Spleen (tissue), 11 donors: ENCODE data around the gene DNAJC10. TPM values are rescaled to one million over a fixed set of nuclear protein-coding genes. Genes with fewer than 3 reads are reported as not detected.
"Not testable (repeated sequence)": the region's sequence is repeated elsewhere in the genome, so short reads cannot be mapped to it uniquely, and the experiment has no call there.

Experiments
- DNase-seq: peaks from one replicate; pipeline ENCODE4 v3.0.0-alpha.2; 2020
- H3K27ac ChIP-seq, 8 donors: fragments of 200-600 bp; sonication (generic) in 7 of 8; 1 replicate in 4 of 8; 2 replicates in 4 of 8; pipeline versions ENCODE4 v1.5.0 to v1.8.0; 2016 to 2021; ENCODE audit warnings: inconsistent platforms in 4 of 8, mild to moderate bottlenecking in 4 of 8, moderate library complexity in 1 of 8
- H3K27me3 ChIP-seq, 7 donors: fragments of 200-600 bp; sonication (generic) in 6 of 7; replicated peaks in 1 of 7; 1 replicate in 4 of 7; 2 replicates in 3 of 7; pipeline versions ENCODE4 v1.5.0 to v1.8.0; 2016 to 2021; ENCODE audit warnings: inconsistent platforms in 3 of 7, mild to moderate bottlenecking in 1 of 7
- H3K36me3 ChIP-seq, 6 donors: fragments of 200-600 bp; sonication (generic) in 5 of 6; 1 replicate in 4 of 6; 2 replicates in 2 of 6; pipeline versions ENCODE4 v1.5.0 to v1.8.0; 2016 to 2021; ENCODE audit warnings: inconsistent platforms in 2 of 6
- H3K4me1 ChIP-seq, 6 donors: fragments of 200-600 bp; sonication (generic) in 5 of 6; 1 replicate in 3 of 6; 2 replicates in 3 of 6; pipeline versions ENCODE4 v1.5.0 to v1.8.0; 2016 to 2021; ENCODE audit warnings: inconsistent platforms in 3 of 6
- H3K4me3 ChIP-seq, 8 donors: fragments of 200-600 bp; sonication (generic) in 7 of 8; 1 replicate in 4 of 8; 2 replicates in 4 of 8; pipeline versions ENCODE4 v1.5.0 to v1.8.0; 2016 to 2021; ENCODE audit warnings: inconsistent platforms in 4 of 8, mild to moderate bottlenecking in 4 of 8, moderate library complexity in 2 of 8
- H3K9me3 ChIP-seq, 8 donors: fragments of 200-600 bp; sonication (generic) in 7 of 8; 1 replicate in 4 of 8; 2 replicates in 4 of 8; pipeline versions ENCODE4 v1.5.0 to v1.8.0; 2016 to 2021; ENCODE audit warnings: inconsistent platforms in 4 of 8
- POLR2A ChIP-seq, 3 donors: fragments of 450-650 bp; IDR thresholded peaks; one replicate each; pipeline ENCODE4 v1.5.1; 2017; ENCODE audit warnings: antibody characterized with exemption in 3 of 3, mild to moderate bottlenecking in 1 of 3
- POLR2AphosphoS5 ChIP-seq, 3 donors: sonication (generic); formaldehyde crosslinking; IDR thresholded peaks; one replicate each; pipeline ENCODE4 v1.5.1; 2017; ENCODE audit warnings: antibody characterized with exemption in 3 of 3
- WGBS, 5 donors: extraction: QIAGEN DNeasy Blood & Tissue Kit in 3 of 5; methylation state at CpG; one replicate each; pipeline versions ENCODE4 v1.1.5 to v1.1.7; 2013 to 2018; 5-methylcytosine and 5-hydroxymethylcytosine counted together
- intact Hi-C: fragments of 100-400 bp; cut with DNase I; formaldehyde crosslinking; loops from one replicate; pipeline ENCODE4 v1.15.0; 2023; ENCODE audit warnings: low total_unique reads
- polyA plus RNA-seq, 3 donors: library from polyadenylated mRNA; stranded (reverse); fragments of 200-250 nt; gene quantifications; one replicate each; pipeline ENCODE4 v1.2.1, GENCODE V29; 2013
- total RNA-seq, 7 donors: library from RNA; depleted of rRNA in 3 of 7; stranded (reverse); fragments of >200 nt in 3 of 7; fragmentation: NEBNext Ultra II Directional in 4 of 7; extraction: Animal tissue kit (Norgen Biotek cat#: 25700) in 4 of 7; gene quantifications; one replicate each; pipeline versions ENCODE4 v1.1.0 to v1.2.1, GENCODE V29; 2016 to 2021
- TF ChIP-seq, protein P1 (sequence below), 11 experiments: fragments of 200-600 bp in 7 of 11; fragments of 450-650 bp in 4 of 11; sonication (generic) in 4 of 11; IDR thresholded peaks in 8 of 11; conservative IDR thresholded peaks in 3 of 11; 1 replicate in 7 of 11; 2 replicates in 4 of 11; pipeline versions ENCODE4 v1.4.0 to v1.8.0; 2016 to 2021; ENCODE audit warnings: antibody characterized with exemption in 11 of 11, inconsistent platforms in 4 of 11, mild to moderate bottlenecking in 1 of 11
- donor health status: healthy with polysubstance abuse.
- donor health status: DM: no; HTN: no; CAD: no; lungs with moderate emphysema.
- donor health status: DM: no; HTN: no; CAD: no.
- donor health status: Bipolar disorder and iron deficiency.
- donor health status: healthy.
- donor health status: DM: no; HTN: no; CAD: no.
- donor health status: DM: yes; HTN: yes; CAD: no.

DNAJC10 gene
- total and polyA plus RNA-seq, 10 donors, result 25.7 to 108 (median 72.1) TPM

DNA sequence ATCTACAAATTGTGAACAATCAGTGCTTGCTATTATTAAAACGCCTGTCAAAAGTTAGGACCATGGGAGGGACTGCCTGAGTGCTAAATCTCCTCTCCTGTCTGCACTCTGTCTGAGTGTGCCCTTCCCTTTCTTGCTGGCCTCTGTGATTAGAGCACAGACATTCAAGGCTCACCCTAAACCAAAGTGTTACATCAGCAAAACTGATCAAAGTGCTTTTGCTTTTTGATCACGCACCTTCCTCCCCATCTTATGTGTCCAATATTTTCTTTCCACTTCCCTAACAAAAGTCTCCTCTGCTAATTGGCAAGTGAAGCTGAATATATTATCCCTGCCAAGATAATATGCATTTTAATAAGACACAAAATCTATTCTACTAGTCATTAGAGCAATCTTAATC is 30.5 kb upstream of the DNAJC10 start:
- WGBS, 5 donors, result 77 to 96% (median 86%) methylated on average over 2 of the region's 2 CpGs
- Histone ChIP-seq H3K4me1 (peaks cover 0 to 6% (median 0%) of the 10 kb centered on the region in 6 donors), H3K9me3 (no peaks in the 10 kb centered on the region), H3K27ac (no peak overlapping the region), H3K4me3 (no peak overlapping the region), H3K36me3 (no peaks in the 10 kb centered on the region), H3K27me3 (peaks cover 0 to 7% (median 0%) of the 10 kb centered on the region in 7 donors)
- no peak for DNase-seq
- intact Hi-C loops, result no loop called here
- TF ChIP-seq POLR2AphosphoS5 (IDR thresholded peaks at IDR 0.05), result no peak
- TF ChIP-seq, protein P1, sequence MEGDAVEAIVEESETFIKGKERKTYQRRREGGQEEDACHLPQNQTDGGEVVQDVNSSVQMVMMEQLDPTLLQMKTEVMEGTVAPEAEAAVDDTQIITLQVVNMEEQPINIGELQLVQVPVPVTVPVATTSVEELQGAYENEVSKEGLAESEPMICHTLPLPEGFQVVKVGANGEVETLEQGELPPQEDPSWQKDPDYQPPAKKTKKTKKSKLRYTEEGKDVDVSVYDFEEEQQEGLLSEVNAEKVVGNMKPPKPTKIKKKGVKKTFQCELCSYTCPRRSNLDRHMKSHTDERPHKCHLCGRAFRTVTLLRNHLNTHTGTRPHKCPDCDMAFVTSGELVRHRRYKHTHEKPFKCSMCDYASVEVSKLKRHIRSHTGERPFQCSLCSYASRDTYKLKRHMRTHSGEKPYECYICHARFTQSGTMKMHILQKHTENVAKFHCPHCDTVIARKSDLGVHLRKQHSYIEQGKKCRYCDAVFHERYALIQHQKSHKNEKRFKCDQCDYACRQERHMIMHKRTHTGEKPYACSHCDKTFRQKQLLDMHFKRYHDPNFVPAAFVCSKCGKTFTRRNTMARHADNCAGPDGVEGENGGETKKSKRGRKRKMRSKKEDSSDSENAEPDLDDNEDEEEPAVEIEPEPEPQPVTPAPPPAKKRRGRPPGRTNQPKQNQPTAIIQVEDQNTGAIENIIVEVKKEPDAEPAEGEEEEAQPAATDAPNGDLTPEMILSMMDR (IDR thresholded peaks at IDR 0.05 in 8 of 11, conservative IDR thresholded peaks at IDR 0.05 in 3 of 11), result no peak

DNA sequence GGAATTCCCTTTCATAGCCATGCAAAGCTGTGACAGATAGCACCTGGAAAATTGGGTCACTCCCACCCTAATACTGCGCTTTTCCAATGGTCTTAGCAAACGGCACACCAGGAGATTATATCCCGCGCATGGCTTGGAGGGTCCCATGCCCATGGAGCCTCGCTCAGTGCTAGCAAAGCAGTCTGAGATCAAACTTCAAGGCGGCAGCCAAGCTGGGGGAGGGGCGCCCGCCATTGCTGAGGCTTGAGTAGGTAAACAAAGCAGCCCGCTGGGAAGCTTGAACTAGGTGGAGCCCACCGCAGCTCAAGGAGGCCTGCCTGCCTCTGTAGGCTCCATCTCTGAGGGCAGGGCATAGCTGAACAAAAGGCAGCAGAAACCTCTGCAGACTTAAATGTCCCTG is 29.3 kb upstream of the DNAJC10 start:
- intact Hi-C loops, H3K4me1 ChIP-seq, H3K27me3 ChIP-seq, H3K4me3 ChIP-seq, DNase-seq, H3K27ac ChIP-seq, H3K9me3 ChIP-seq, H3K36me3 ChIP-seq: not testable (repeated sequence)
- 91 to 99% (median 94%) methylated on average over 9 to 10 of the region's 10 CpGs for WGBS, 5 donors

DNA sequence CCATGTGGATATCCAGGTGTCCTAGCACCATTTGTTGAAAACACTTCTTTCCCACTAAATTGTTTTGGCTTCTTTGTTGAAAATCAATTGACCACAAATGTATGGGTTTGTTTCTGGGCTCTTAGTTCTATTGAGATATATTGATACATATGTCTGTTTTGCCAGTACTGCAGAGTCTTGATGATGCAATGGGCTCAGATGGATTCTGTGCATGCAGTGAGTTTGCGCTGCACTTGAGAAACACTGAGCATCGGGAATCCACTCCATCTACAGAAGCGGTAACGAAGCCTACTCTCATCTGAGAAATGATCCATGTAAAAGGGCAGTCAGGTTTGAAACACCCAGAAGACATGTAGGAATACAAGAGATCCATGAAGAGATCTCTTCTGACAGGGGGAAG is 21.9 kb upstream of the DNAJC10 start:
- Histone ChIP-seq H3K36me3 (no peaks in the 10 kb centered on the region), H3K9me3 (no peaks in the 10 kb centered on the region), H3K27me3 (no peaks in the 10 kb centered on the region), H3K4me3 (no peak overlapping the region), H3K27ac (no peak overlapping the region), H3K4me1 (no peaks in the 10 kb centered on the region)
- TF ChIP-seq, protein P1 (IDR thresholded peaks at IDR 0.05 in 8 of 11, conservative IDR thresholded peaks at IDR 0.05 in 3 of 11), result no peak
- no peak for TF ChIP-seq POLR2A (IDR thresholded peaks at IDR 0.05)
- TF ChIP-seq POLR2AphosphoS5 (IDR thresholded peaks at IDR 0.05), result no peak
- 95 to 98% (median 98%) methylated on average over 4 of the region's 4 CpGs for WGBS, 5 donors
- intact Hi-C loops, result no loop called here
- no peak for DNase-seq

DNA sequence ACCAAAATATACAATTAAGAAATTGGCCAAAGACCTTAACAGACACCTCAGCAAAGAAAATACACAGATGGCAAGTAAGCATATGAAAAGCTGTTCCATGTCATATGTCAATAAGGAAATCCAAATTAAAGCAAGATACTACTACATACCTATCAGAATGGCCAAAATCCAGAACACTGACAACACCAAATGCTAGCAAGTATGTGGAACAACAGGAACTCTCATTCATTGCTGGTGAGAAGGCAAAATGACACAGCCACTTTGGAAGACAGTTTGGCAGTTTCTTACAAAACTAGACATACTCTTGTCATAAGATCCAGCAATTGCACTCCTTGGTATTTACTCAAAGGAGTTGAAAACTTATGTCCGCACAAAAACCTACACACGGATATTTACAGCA is 20.3 kb upstream of the DNAJC10 start:
- no peaks in the 10 kb centered on the region for H3K27me3 ChIP-seq
- no peak overlapping the region for H3K4me3 ChIP-seq
- no peak for DNase-seq
- no peaks in the 10 kb centered on the region for H3K4me1 ChIP-seq
- 93 to 99% (median 96%) methylated on average over 2 of the region's 2 CpGs for WGBS, 5 donors
- H3K36me3 ChIP-seq, result no peaks in the 10 kb centered on the region
- intact Hi-C loops, result no loop called here
- H3K27ac ChIP-seq, result no peak overlapping the region
- no peak for TF ChIP-seq POLR2AphosphoS5 (IDR thresholded peaks at IDR 0.05)
- TF ChIP-seq, protein P1 (IDR thresholded peaks at IDR 0.05 in 8 of 11, conservative IDR thresholded peaks at IDR 0.05 in 3 of 11), result no peak
- no peak for TF ChIP-seq POLR2A (IDR thresholded peaks at IDR 0.05)
- no peaks in the 10 kb centered on the region for H3K9me3 ChIP-seq

DNA sequence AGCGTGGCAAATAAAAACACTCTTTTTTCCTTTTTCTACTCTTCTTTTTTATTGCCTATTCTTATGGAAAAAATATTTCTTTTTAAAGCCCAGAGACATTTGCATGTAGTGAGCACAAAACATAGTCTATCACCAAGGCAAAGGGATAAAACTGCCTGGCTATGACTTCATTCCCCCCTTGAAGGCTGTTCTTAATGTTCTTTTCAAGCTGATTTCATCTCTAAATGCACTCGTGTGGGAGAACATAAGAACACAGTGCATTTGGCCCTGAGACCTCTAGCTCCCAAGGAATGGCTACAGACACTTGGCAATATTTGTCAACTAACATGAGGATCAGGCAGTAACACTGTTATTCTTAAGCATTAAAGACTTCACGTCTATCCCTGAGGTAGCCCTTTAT is 17.4 kb upstream of the DNAJC10 start:
- intact Hi-C loops, result no loop called here
- 70 to 88% (median 77%) methylated on average over 3 of the region's 3 CpGs for WGBS, 5 donors

More for the DNA sequence above, 17.4 kb upstream of the DNAJC10 start:
- Histone ChIP-seq H3K27ac (no peak overlapping the region), H3K9me3 (no peaks in the 10 kb centered on the region), H3K4me1 (no peaks in the 10 kb centered on the region), H3K4me3 (no peak overlapping the region), H3K27me3 (no peaks in the 10 kb centered on the region), H3K36me3 (no peaks in the 10 kb centered on the region)
- TF ChIP-seq POLR2AphosphoS5 (IDR thresholded peaks at IDR 0.05), result no peak
- TF ChIP-seq, protein P1 (IDR thresholded peaks at IDR 0.05 in 8 of 11, conservative IDR thresholded peaks at IDR 0.05 in 3 of 11), result no peak
- no peak for TF ChIP-seq POLR2A (IDR thresholded peaks at IDR 0.05)
- no peak for DNase-seq
